Vagina (tissue), 2 donors: ENCODE measurements around the gene MAN1A1. TPM values are rescaled to one million over a fixed set of nuclear protein-coding genes. Genes with fewer than 3 reads are reported as not detected.

Experiments used
- DNase-seq, 2 donors: peaks; one replicate each; pipeline ENCODE4 v3.0.0-alpha.2; 2017; ENCODE audit errors: extremely low spot score in 2 of 2
- H3K27ac ChIP-seq: fragments of 200-600 bp; sonication (generic); one replicate; pipeline ENCODE4 v1.5.1; 2019
- H3K27me3 ChIP-seq: fragments of 200-600 bp; sonication (generic); one replicate; pipeline ENCODE4 v1.5.1; 2019
- H3K36me3 ChIP-seq, 2 donors: fragments of 200-600 bp; sonication (generic); one replicate each; pipeline ENCODE4 v1.5.1; 2017 to 2019
- H3K4me1 ChIP-seq: fragments of 200-600 bp; sonication (generic); one replicate; pipeline ENCODE4 v1.5.1; 2019
- H3K4me3 ChIP-seq, 2 donors: fragments of 200-600 bp; sonication (generic); 1 replicate in 1 of 2; 2 replicates in 1 of 2; pipeline ENCODE4 v1.5.1; 2016 to 2019
- H3K9me3 ChIP-seq: fragments of 200-600 bp; sonication (generic); one replicate; pipeline ENCODE4 v1.5.1; 2019
- POLR2A ChIP-seq, 2 donors: fragments of 450-650 bp; IDR thresholded peaks; one replicate each; pipeline ENCODE4 v1.6.1; 2017; ENCODE audit warnings: antibody characterized with exemption in 2 of 2, mild to moderate bottlenecking in 2 of 2, moderate library complexity in 2 of 2
- POLR2AphosphoS5 ChIP-seq, 2 donors: sonication (generic); formaldehyde crosslinking; IDR thresholded peaks; one replicate each; pipeline ENCODE4 v1.9.0; 2017; ENCODE audit warnings: antibody characterized with exemption in 2 of 2, mild to moderate bottlenecking in 2 of 2, low read depth in 1 of 2; ENCODE audit not compliant: insufficient read depth in 1 of 2
- intact Hi-C: fragments of 100-400 bp; cut with DNase I; formaldehyde crosslinking; loops from one replicate; pipeline ENCODE4 v1.15.1; 2023
- total RNA-seq: library from RNA; depleted of rRNA; stranded (reverse); fragments of >200 nt; gene quantifications from one replicate; pipeline ENCODE4 v1.2.3, GENCODE V29; 2016
- TF ChIP-seq, protein P1 (sequence below), 3 experiments: fragments of 450-650 bp in 2 of 3; fragments of 200-600 bp in 1 of 3; sonication (generic) in 1 of 3; IDR thresholded peaks; one replicate each; pipeline ENCODE4 v1.5.1; 2017 to 2019; ENCODE audit warnings: antibody characterized with exemption in 3 of 3, mild to moderate bottlenecking in 2 of 3, moderate library complexity in 2 of 3

MAN1A1 gene
- total RNA-seq, 1 donor from 2014 or later = 71.2 TPM

DNA sequence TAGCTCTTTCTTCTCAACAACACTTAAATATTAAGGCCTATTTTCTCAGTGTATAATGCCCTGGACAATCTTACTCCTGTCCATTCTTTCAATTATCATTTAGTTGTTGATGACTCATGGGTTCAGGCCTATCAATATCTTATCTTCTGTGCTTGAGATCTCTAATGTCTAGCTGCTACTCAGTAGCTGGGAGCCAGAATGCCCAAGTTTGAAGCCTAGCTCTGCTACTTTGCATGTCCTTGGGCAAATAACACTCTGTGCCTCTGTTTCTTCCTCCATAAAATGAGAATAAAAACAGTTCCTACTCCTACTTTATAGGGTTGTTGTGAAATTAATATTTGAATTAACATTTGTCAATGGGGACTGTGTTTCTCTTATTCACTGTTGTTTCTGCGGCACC is 69.5 kb downstream of the MAN1A1 start:
- no peaks in the 10 kb centered on the region for H3K36me3 ChIP-seq
- H3K4me1 ChIP-seq = peaks cover 8% of the 10 kb centered on the region
- no peak for DNase-seq
- H3K27me3 ChIP-seq = no peaks in the 10 kb centered on the region
- H3K4me3 ChIP-seq = no peak overlapping the region
- intact Hi-C loops = no loop called here
- H3K27ac ChIP-seq = no peak overlapping the region
- no peaks in the 10 kb centered on the region for H3K9me3 ChIP-seq
- TF ChIP-seq POLR2A (IDR thresholded peaks at IDR 0.05) (no peak), POLR2AphosphoS5 (IDR thresholded peaks at IDR 0.05; ENCODE audit: insufficient read depth in 1 of 2, low read depth in 1 of 2) (no peak)
- TF ChIP-seq, protein P1, sequence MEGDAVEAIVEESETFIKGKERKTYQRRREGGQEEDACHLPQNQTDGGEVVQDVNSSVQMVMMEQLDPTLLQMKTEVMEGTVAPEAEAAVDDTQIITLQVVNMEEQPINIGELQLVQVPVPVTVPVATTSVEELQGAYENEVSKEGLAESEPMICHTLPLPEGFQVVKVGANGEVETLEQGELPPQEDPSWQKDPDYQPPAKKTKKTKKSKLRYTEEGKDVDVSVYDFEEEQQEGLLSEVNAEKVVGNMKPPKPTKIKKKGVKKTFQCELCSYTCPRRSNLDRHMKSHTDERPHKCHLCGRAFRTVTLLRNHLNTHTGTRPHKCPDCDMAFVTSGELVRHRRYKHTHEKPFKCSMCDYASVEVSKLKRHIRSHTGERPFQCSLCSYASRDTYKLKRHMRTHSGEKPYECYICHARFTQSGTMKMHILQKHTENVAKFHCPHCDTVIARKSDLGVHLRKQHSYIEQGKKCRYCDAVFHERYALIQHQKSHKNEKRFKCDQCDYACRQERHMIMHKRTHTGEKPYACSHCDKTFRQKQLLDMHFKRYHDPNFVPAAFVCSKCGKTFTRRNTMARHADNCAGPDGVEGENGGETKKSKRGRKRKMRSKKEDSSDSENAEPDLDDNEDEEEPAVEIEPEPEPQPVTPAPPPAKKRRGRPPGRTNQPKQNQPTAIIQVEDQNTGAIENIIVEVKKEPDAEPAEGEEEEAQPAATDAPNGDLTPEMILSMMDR (IDR thresholded peaks at IDR 0.05) = no peak

DNA sequence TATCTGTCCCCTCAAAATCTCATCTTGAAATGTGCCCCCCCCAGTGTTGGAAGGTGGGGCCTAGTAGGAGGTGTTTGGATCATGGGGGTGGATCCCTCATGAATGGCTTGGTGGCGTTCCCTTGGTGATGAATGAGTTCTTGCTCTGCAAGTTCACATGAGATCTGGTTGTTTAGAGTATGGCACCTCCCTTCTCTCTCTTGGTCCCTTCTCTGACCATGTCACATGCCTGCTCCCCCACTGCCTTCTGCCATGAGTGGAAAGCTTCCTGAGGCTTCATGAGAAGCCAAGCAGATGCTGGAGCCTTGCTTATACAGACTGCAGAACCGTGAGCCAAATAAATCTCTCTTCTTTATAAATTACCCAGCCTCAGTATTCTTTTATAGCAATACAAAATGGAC is 70.9 kb downstream of the MAN1A1 start:
- H3K9me3 ChIP-seq = no peaks in the 10 kb centered on the region
- peaks cover 12% of the 10 kb centered on the region for H3K4me1 ChIP-seq
- H3K4me3 ChIP-seq = no peak overlapping the region
- no peaks in the 10 kb centered on the region for H3K27me3 ChIP-seq
- no peak for DNase-seq
- no peak for TF ChIP-seq POLR2AphosphoS5 (IDR thresholded peaks at IDR 0.05; ENCODE audit: insufficient read depth in 1 of 2, low read depth in 1 of 2)
- TF ChIP-seq, protein P1 (IDR thresholded peaks at IDR 0.05) = no peak
- TF ChIP-seq POLR2A (IDR thresholded peaks at IDR 0.05) = no peak
- no peak overlapping the region for H3K27ac ChIP-seq
- intact Hi-C loops = no loop called here
- no peaks in the 10 kb centered on the region for H3K36me3 ChIP-seq

DNA sequence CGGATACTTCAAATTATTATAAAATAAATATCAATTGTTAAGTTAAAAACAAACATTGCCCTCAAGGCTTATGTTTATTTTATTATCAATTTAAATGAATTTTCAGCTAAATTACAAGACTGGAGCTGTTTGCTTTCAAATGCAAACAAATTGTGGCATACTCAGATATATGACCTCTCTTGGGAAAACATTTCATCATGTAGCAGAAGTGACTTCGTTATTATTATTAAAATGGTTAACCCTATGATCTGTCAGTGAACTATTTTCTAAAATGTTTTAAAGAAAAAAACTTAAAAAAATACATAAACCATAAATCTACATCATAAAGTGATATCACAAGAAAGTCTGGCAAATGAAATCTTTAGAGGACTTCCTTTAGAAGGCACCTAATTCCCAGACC is 72.5 kb downstream of the MAN1A1 start:
- no peak for DNase-seq
- intact Hi-C loops = no loop called here
- no peak overlapping the region for H3K4me3 ChIP-seq
- H3K9me3 ChIP-seq = no peaks in the 10 kb centered on the region
- TF ChIP-seq, protein P1 (IDR thresholded peaks at IDR 0.05) = no peak
- TF ChIP-seq POLR2AphosphoS5 (IDR thresholded peaks at IDR 0.05; ENCODE audit: insufficient read depth in 1 of 2, low read depth in 1 of 2) = no peak
- no peak for TF ChIP-seq POLR2A (IDR thresholded peaks at IDR 0.05)
- H3K4me1 ChIP-seq = peaks cover 20% of the 10 kb centered on the region
- H3K27ac ChIP-seq = no peak overlapping the region
- no peaks in the 10 kb centered on the region for H3K36me3 ChIP-seq
- no peaks in the 10 kb centered on the region for H3K27me3 ChIP-seq

DNA sequence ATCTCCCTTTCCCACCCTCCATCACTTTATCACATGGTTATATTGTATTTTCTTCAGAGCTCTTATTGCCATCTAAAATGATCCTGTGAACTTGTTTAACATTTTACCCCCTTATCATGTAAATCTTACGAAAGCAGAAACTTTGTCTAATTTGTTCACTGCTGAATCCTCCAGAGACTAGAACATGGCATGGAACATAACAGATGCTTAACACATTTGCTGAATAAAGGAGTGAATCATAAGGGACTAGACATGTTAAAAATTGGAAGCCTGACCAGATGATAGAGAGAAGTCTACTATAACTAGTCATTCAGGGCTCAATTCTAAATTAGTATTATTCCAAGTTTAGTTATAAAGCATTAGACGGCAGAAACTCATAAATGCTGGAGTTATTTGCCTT is 73.3 kb downstream of the MAN1A1 start:
- Histone ChIP-seq H3K4me3 (no peak overlapping the region), H3K27me3 (no peaks in the 10 kb centered on the region), H3K9me3 (no peaks in the 10 kb centered on the region), H3K4me1 (peaks cover 17% of the 10 kb centered on the region), H3K36me3 (no peaks in the 10 kb centered on the region), H3K27ac (no peak overlapping the region)
- TF ChIP-seq POLR2AphosphoS5 (IDR thresholded peaks at IDR 0.05; ENCODE audit: insufficient read depth in 1 of 2, low read depth in 1 of 2) = no peak
- no peak for TF ChIP-seq POLR2A (IDR thresholded peaks at IDR 0.05)
- TF ChIP-seq, protein P1 (IDR thresholded peaks at IDR 0.05) = no peak
- intact Hi-C loops = no loop called here
- no peak for DNase-seq

DNA sequence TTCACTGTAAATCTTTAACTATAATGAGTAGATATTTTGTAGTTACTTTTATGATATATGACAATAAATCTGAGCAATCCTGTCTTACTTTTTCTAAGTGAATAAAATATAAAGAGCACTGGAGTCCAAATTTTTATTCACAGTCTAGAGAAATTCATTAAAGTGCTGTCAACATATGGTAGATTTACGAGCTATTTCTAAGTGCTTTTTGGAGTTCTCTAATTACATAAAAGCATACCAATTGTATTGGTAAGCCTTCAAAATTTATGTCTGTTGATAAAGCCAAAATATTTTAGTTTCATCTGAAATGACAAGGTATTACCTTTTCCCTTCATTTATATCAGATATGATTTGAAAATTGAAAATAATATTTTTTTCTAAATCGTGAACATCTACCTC is 75.4 kb downstream of the MAN1A1 start:
- no peaks in the 10 kb centered on the region for H3K36me3 ChIP-seq
- DNase-seq = no peak
- no peak overlapping the region for H3K4me3 ChIP-seq
- intact Hi-C loops = no loop called here
- H3K4me1 ChIP-seq = peaks cover 12% of the 10 kb centered on the region
- no peak overlapping the region for H3K27ac ChIP-seq
- no peaks in the 10 kb centered on the region for H3K9me3 ChIP-seq
- TF ChIP-seq, protein P1 (IDR thresholded peaks at IDR 0.05) = no peak
- no peak for TF ChIP-seq POLR2A (IDR thresholded peaks at IDR 0.05)
- TF ChIP-seq POLR2AphosphoS5 (IDR thresholded peaks at IDR 0.05; ENCODE audit: insufficient read depth in 1 of 2, low read depth in 1 of 2) = no peak
- H3K27me3 ChIP-seq = no peaks in the 10 kb centered on the region
